Measurements from ENCODE around the gene COL17A1. TPM values are rescaled to one million over a fixed set of nuclear protein-coding genes. Genes with fewer than 3 reads are reported as not detected.

Gene COL17A1
- total RNA-seq, 2 donors from 2014 or later = 1.1 to 2.3 TPM

GRCh38 chr10:104099941-104100340 is 14.3 kb upstream of the COL17A1 start:
- peaks cover 7% of the 10 kb centered on the region for H3K36me3 Mint-ChIP-seq (ENCODE audit: low read depth)
- Histone ChIP-seq H3K27me3 (ENCODE audit: control insufficient read depth, insufficient read depth, low read length, poor library complexity, severe bottlenecking) (no peaks in the 10 kb centered on the region), H3K27ac (ENCODE audit: low read depth, low read length) (no peak overlapping the region), H3K9ac (ENCODE audit: extremely low read depth, low read length, poor library complexity, severe bottlenecking) (no peak overlapping the region), H3K4me3 (ENCODE audit: low read length) (no peak overlapping the region), H3K4me1 (ENCODE audit: control insufficient read depth, insufficient read depth, low read length) (peaks cover 2% of the 10 kb centered on the region), H3K36me3 (ENCODE audit: control insufficient read depth, insufficient read depth, low read length) (no peaks in the 10 kb centered on the region), H3K9me3 (ENCODE audit: control insufficient read depth, low read length) (peaks cover 15% of the 10 kb centered on the region)
- H3K9me3 Mint-ChIP-seq = peaks cover 13% of the 10 kb centered on the region
- no peak overlapping the region for H3K4me3 Mint-ChIP-seq
- H3K27me3 Mint-ChIP-seq (ENCODE audit: insufficient read depth) = no peaks in the 10 kb centered on the region
- no peak overlapping the region for H3K27ac Mint-ChIP-seq
- no peak for DNase-seq
- peaks cover 8% of the 10 kb centered on the region for H3K4me1 Mint-ChIP-seq
- TF ChIP-seq CTCF (conservative IDR thresholded peaks at IDR 0.05) = no peak

GRCh38 chr10:104099269-104099668 is 13.6 kb upstream of the COL17A1 start:
- no peaks in the 10 kb centered on the region for H3K36me3 ChIP-seq (ENCODE audit: control insufficient read depth, insufficient read depth, low read length)
- H3K27me3 ChIP-seq (ENCODE audit: control insufficient read depth, insufficient read depth, low read length, poor library complexity, severe bottlenecking) = no peaks in the 10 kb centered on the region
- DNase-seq = no peak
- Mint-ChIP-seq H3K9me3 (peaks cover 13% of the 10 kb centered on the region), H3K27ac (no peak overlapping the region), H3K4me1 (peaks cover 5% of the 10 kb centered on the region), H3K4me3 (no peak overlapping the region), H3K36me3 (ENCODE audit: low read depth) (peaks cover 7% of the 10 kb centered on the region), H3K27me3 (ENCODE audit: insufficient read depth) (no peaks in the 10 kb centered on the region)
- H3K27ac ChIP-seq (ENCODE audit: low read depth, low read length) = no peak overlapping the region
- peaks cover 2% of the 10 kb centered on the region for H3K4me1 ChIP-seq (ENCODE audit: control insufficient read depth, insufficient read depth, low read length)
- H3K9me3 ChIP-seq (ENCODE audit: control insufficient read depth, low read length) = peaks cover 15% of the 10 kb centered on the region
- no peak for TF ChIP-seq CTCF (conservative IDR thresholded peaks at IDR 0.05)
- WGBS, 2 experiments (ENCODE audit: insufficient coverage in 1 of 2, insufficient read length in 1 of 2) = 100% methylated on average over 1 of the region's 3 CpGs; no CpG with 5 or more reads in 1 of the 2 experiments
- no peak overlapping the region for H3K4me3 ChIP-seq (ENCODE audit: low read length)
- H3K9ac ChIP-seq (ENCODE audit: extremely low read depth, low read length, poor library complexity, severe bottlenecking) = no peak overlapping the region

GRCh38 chr10:104098358-104098925 is 12.8 kb upstream of the COL17A1 start:
- H3K27ac Mint-ChIP-seq = no peak overlapping the region
- H3K4me3 Mint-ChIP-seq = no peak overlapping the region
- H3K9me3 Mint-ChIP-seq = peaks cover 13% of the 10 kb centered on the region
- no peak overlapping the region for H3K27ac ChIP-seq (ENCODE audit: low read depth, low read length)
- H3K36me3 Mint-ChIP-seq (ENCODE audit: low read depth) = peaks cover 7% of the 10 kb centered on the region
- H3K36me3 ChIP-seq (ENCODE audit: control insufficient read depth, insufficient read depth, low read length) = no peaks in the 10 kb centered on the region
- TF ChIP-seq CTCF (conservative IDR thresholded peaks at IDR 0.05) = no peak
- H3K4me3 ChIP-seq (ENCODE audit: low read length) = no peak overlapping the region
- WGBS, 2 experiments (ENCODE audit: insufficient coverage in 1 of 2, insufficient read length in 1 of 2) = 83% methylated on average over 1 of the region's 4 CpGs; no CpG with 5 or more reads in 1 of the 2 experiments
- DNase-seq = no peak
- peaks cover 2% of the 10 kb centered on the region for H3K4me1 ChIP-seq (ENCODE audit: control insufficient read depth, insufficient read depth, low read length)
- peaks cover 18% of the 10 kb centered on the region for H3K9me3 ChIP-seq (ENCODE audit: control insufficient read depth, low read length)
- no peaks in the 10 kb centered on the region for H3K27me3 Mint-ChIP-seq (ENCODE audit: insufficient read depth)
- H3K27me3 ChIP-seq (ENCODE audit: control insufficient read depth, insufficient read depth, low read length, poor library complexity, severe bottlenecking) = no peaks in the 10 kb centered on the region
- no peak overlapping the region for H3K9ac ChIP-seq (ENCODE audit: extremely low read depth, low read length, poor library complexity, severe bottlenecking)
- H3K4me1 Mint-ChIP-seq = peaks cover 3% of the 10 kb centered on the region

Data from endodermal cell (in vitro differentiated cells).